Lower leg skin (tissue), 4 donors: ENCODE measurements around the gene ZFPM1. TPM values are rescaled to one million over a fixed set of nuclear protein-coding genes. Genes with fewer than 3 reads are reported as not detected.
"Not testable (repeated sequence)": the region's sequence is repeated elsewhere in the genome, so short reads cannot be mapped to it uniquely, and the experiment has no call there.

Source experiments
- DNase-seq, 2 donors: peaks; one replicate each; pipeline ENCODE4 v3.0.0-alpha.2; 2019; ENCODE audit warnings: low spot score in 2 of 2
- H3K4me3 ChIP-seq: fragments of 200-600 bp; sonication (generic); 2 replicates; pipeline ENCODE4 v1.5.1; 2017; ENCODE audit warnings: mild to moderate bottlenecking, low read depth; ENCODE audit not compliant: poor library complexity, severe bottlenecking
- CTCF ChIP-seq, 3 donors: fragments of 450-650 bp; IDR thresholded peaks; one replicate each; pipeline ENCODE4 v1.5.1; 2016; ENCODE audit warnings: antibody characterized with exemption in 3 of 3, mild to moderate bottlenecking in 3 of 3, moderate library complexity in 2 of 3
- POLR2A ChIP-seq, 2 donors: fragments of 450-650 bp; IDR thresholded peaks; one replicate each; pipeline ENCODE4 v1.6.1; 2016 to 2017; ENCODE audit warnings: antibody characterized with exemption in 2 of 2, mild to moderate bottlenecking in 1 of 2, moderate library complexity in 1 of 2
- WGBS, 2 donors: methylation state at CpG; one replicate each; pipeline ENCODE4 v1.1.5; 2018; 5-methylcytosine and 5-hydroxymethylcytosine counted together
- intact Hi-C: fragments of 100-400 bp; cut with DNase I; formaldehyde crosslinking; loops from one replicate; pipeline ENCODE4 v1.15.0; 2023; ENCODE audit warnings: low total_unique reads
- total RNA-seq, 4 donors: library from RNA; depleted of rRNA; stranded (reverse); fragments of >200 nt; gene quantifications; one replicate each; pipeline ENCODE4 v1.1.0, GENCODE V29; 2016

Gene ZFPM1
- total RNA-seq, 4 donors from 2014 or later = 2.0 to 4.0 (median 3.1) TPM

GRCh38 chr16:88481851-88482250, 28.8 kb downstream of the ZFPM1 start:
- no peak for DNase-seq
- H3K4me3 ChIP-seq = no peak overlapping the region
- intact Hi-C loops = no loop called here
- 88 to 98% methylated on average over 7 to 9 of the region's 9 CpGs for WGBS, 2 donors
- TF ChIP-seq CTCF (IDR thresholded peaks at IDR 0.05) = no peak
- no peak for TF ChIP-seq POLR2A (IDR thresholded peaks at IDR 0.05)

- WGBS, 2 donors = 72 to 78% methylated on average over 9 to 16 of the region's 22 CpGs
- TF ChIP-seq CTCF (IDR thresholded peaks at IDR 0.05) = no peak
- TF ChIP-seq POLR2A (IDR thresholded peaks at IDR 0.05) = no peak
- H3K4me3 ChIP-seq = no peak overlapping the region
- intact Hi-C loops = no loop called here
- DNase-seq = no peak
These were observed 29.7 kb downstream of the ZFPM1 start for GRCh38 chr16:88482630-88483391.

GRCh38 chr16:88483392-88483641, 30.2 kb downstream of the ZFPM1 start:
- TF ChIP-seq POLR2A (IDR thresholded peaks at IDR 0.05) = no peak
- no peak for TF ChIP-seq CTCF (IDR thresholded peaks at IDR 0.05)
- WGBS, 2 donors = 80 to 86% methylated on average over 8 of the region's 8 CpGs
- intact Hi-C loops = no loop called here
- H3K4me3 ChIP-seq = no peak overlapping the region
- DNase-seq = no peak

- intact Hi-C loops = no loop called here
- TF ChIP-seq CTCF (IDR thresholded peaks at IDR 0.05) = no peak
- TF ChIP-seq POLR2A (IDR thresholded peaks at IDR 0.05) = no peak
- no peak for DNase-seq
- H3K4me3 ChIP-seq = no peak overlapping the region
- WGBS, 2 donors = 82 to 90% methylated on average over 32 to 34 of the region's 36 CpGs
These were observed 31.7 kb downstream of the ZFPM1 start for GRCh38 chr16:88484505-88485365.

- H3K4me3 ChIP-seq, intact Hi-C loops, DNase-seq: not testable (repeated sequence)
- 96 to 98% methylated on average over 8 of the region's 8 CpGs for WGBS, 2 donors
These were observed 32.3 kb downstream of the ZFPM1 start for GRCh38 chr16:88485366-88485741.

- TF ChIP-seq POLR2A (IDR thresholded peaks at IDR 0.05) = no peak
- TF ChIP-seq CTCF (IDR thresholded peaks at IDR 0.05) = no peak
- intact Hi-C loops = no loop called here
These were observed 33.5 kb downstream of the ZFPM1 start for GRCh38 chr16:88486398-88487123.

More at GRCh38 chr16:88486398-88487123, 33.5 kb downstream of the ZFPM1 start:
- H3K4me3 ChIP-seq = no peak overlapping the region
- 85 to 97% methylated on average over 5 to 6 of the region's 6 CpGs for WGBS, 2 donors
- DNase-seq = no peak
